Activated CD8-positive, alpha-beta T cell treated with anti-CD3 and anti-CD28 coated beads for 36 hours (primary cell): ENCODE measurements around the gene TAF4. TPM values are rescaled to one million over a fixed set of nuclear protein-coding genes. Genes with fewer than 3 reads are reported as not detected.
A peak's percentile ranks its signal among the peaks of the same experiment; 100 is the strongest.

Source experiments
- ATAC-seq: fragments of 200-7000 bp; cut with Tn5 transposase; one replicate; pipeline ENCODE4 v1.10.0; 2021; ENCODE audit warnings: mild to moderate bottlenecking, moderate library complexity
- CTCF ChIA-PET: fragments of 350-600 bp; sonication (Branson Sonifier 250); formaldehyde crosslinking; loops from one replicate; lab custom pipeline; 2021; ENCODE audit warnings: antibody characterized with exemption; lab: Charles Lee
- POLR2A ChIA-PET: fragments of 350-600 bp; sonication (Branson Sonifier 250); formaldehyde crosslinking; loops from one replicate; lab custom pipeline; 2021; ENCODE audit warnings: antibody characterized with exemption; lab: Charles Lee
- DNase-seq: peaks from one replicate; pipeline ENCODE4 v3.0.0-alpha.2; 2020
- H3K27ac Mint-ChIP-seq: one replicate; pipeline ENCODE4 v1.8.0; 2021; ENCODE audit warnings: mild to moderate bottlenecking, mixed read lengths
- H3K27me3 Mint-ChIP-seq: one replicate; pipeline ENCODE4 v1.8.0; 2021; ENCODE audit warnings: mixed read lengths
- H3K36me3 Mint-ChIP-seq: one replicate; pipeline ENCODE4 v1.8.0; 2021; ENCODE audit warnings: low read depth, mixed read lengths
- H3K4me1 Mint-ChIP-seq: one replicate; pipeline ENCODE4 v1.8.0; 2021; ENCODE audit warnings: low read depth, mixed read lengths
- H3K4me3 Mint-ChIP-seq: one replicate; pipeline ENCODE4 v1.8.0; 2021; ENCODE audit warnings: mild to moderate bottlenecking, moderate library complexity, mixed read lengths
- H3K9me3 Mint-ChIP-seq: one replicate; pipeline ENCODE4 v1.8.0; 2021; ENCODE audit warnings: mixed read lengths
- CTCF ChIP-seq: fragments of 200-600 bp; IDR thresholded peaks from one replicate; pipeline ENCODE4 v1.8.0; 2022; ENCODE audit warnings: antibody characterized with exemption, mild to moderate bottlenecking
- intact Hi-C: fragments of 100-400 bp; cut with micrococcal nuclease; formaldehyde crosslinking; loops from one replicate; pipeline ENCODE4 v1.10.0; 2022
- total RNA-seq, 2 experiments: library from RNA; stranded (reverse); gene quantifications; one replicate each; pipeline ENCODE4 v1.2.3, GENCODE V29; 2021

Gene TAF4
- total RNA-seq, 2 experiments from 2014 or later, result 14.1 to 15.9 TPM

GRCh38 chr20:62066339-62066982 is 780 bp upstream of the TAF4 start:
- intact Hi-C loops, result loop anchor here (5.0 kb wide), 1 partner anchor 56 kb away; the partner anchor contains the start of gene LSM14B
- H3K4me3 Mint-ChIP-seq, result peak overlapping the region; percentile 79
- H3K27ac Mint-ChIP-seq, result peak overlapping the region; percentile 81
- CTCF ChIA-PET, result interaction anchor here (1.0 to 1.6 kb wide), 4 partner anchors 56 to 71 kb away, joined by 3 to 5 read pairs (median 4); partner anchors contain the start of gene LSM14B
- H3K36me3 Mint-ChIP-seq, result peaks cover 5% of the 10 kb centered on the region
- DNase-seq (peak; percentile 57), ATAC-seq (peak; percentile 35)
- POLR2A ChIA-PET, result interaction anchor here (0.7 to 3.2 kb wide), 15 partner anchors 32 to 870 kb away, joined by 3 to 27 read pairs (median 4); partner anchors contain the start of genes LSM14B, PSMA7 and SS18L1
- H3K9me3 Mint-ChIP-seq, result no peaks in the 10 kb centered on the region
- no peak for TF ChIP-seq CTCF
- peaks cover 42% of the 10 kb centered on the region for H3K4me1 Mint-ChIP-seq
- H3K27me3 Mint-ChIP-seq, result no peaks in the 10 kb centered on the region

- peaks cover 54% of the 10 kb centered on the region for H3K4me1 Mint-ChIP-seq
Observed at GRCh38 chr20:62064770-62065673, 659 bp downstream of the TAF4 start.

GRCh38 chr20:62063981-62064769 is 1.5 kb downstream of the TAF4 start:
- Mint-ChIP-seq H3K4me3 (peak overlapping the region; percentile 75), H3K9me3 (no peaks in the 10 kb centered on the region), H3K4me1 (peaks cover 63% of the 10 kb centered on the region), H3K27ac (peak overlapping the region; percentile 75), H3K27me3 (no peaks in the 10 kb centered on the region), H3K36me3 (peaks cover 5% of the 10 kb centered on the region)
- no peak for DNase-seq
- intact Hi-C loops, result no loop called here
- TF ChIP-seq CTCF, result no peak
- CTCF ChIA-PET, result interaction anchor here (1.7 kb wide), 1 partner anchor 53 kb away, joined by 6 read pairs; no protein-coding TSS in a partner anchor
- ATAC-seq, result no peak
- POLR2A ChIA-PET, result interaction anchor here (0.9 kb wide), 1 partner anchor 57 kb away, joined by 3 read pairs; no protein-coding TSS in a partner anchor

More at GRCh38 chr20:62064770-62065673, 659 bp downstream of the TAF4 start:
- DNase-seq (peak; percentile 32), ATAC-seq (peak; percentile 10)
- H3K4me3 Mint-ChIP-seq, result peak overlapping the region; percentile 74
- CTCF ChIA-PET, result interaction anchor here (1.6 kb wide), 1 partner anchor 71 kb away, joined by 3 read pairs; no protein-coding TSS in a partner anchor
- TF ChIP-seq CTCF, result no peak
- H3K36me3 Mint-ChIP-seq, result peaks cover 5% of the 10 kb centered on the region
- POLR2A ChIA-PET, result interaction anchor here (1.0 to 3.2 kb wide), 7 partner anchors 25 to 78 kb away, joined by 3 to 27 read pairs (median 4); partner anchors contain the start of genes LSM14B, PSMA7 and SS18L1
- H3K27ac Mint-ChIP-seq, result no peak overlapping the region
- no peaks in the 10 kb centered on the region for H3K9me3 Mint-ChIP-seq
- intact Hi-C loops, result loop anchor here (5.0 kb wide), 1 partner anchor 57 kb away; the partner anchor contains the start of gene LSM14B
- H3K27me3 Mint-ChIP-seq, result no peaks in the 10 kb centered on the region

- H3K27me3 Mint-ChIP-seq, result no peaks in the 10 kb centered on the region
- intact Hi-C loops, result no loop called here
- peaks cover 66% of the 10 kb centered on the region for H3K4me1 Mint-ChIP-seq
- peak overlapping the region; percentile 75 for H3K4me3 Mint-ChIP-seq
- ATAC-seq (no peak), DNase-seq (no peak)
- H3K36me3 Mint-ChIP-seq, result peaks cover 5% of the 10 kb centered on the region
- H3K27ac Mint-ChIP-seq, result no peak overlapping the region
- no peaks in the 10 kb centered on the region for H3K9me3 Mint-ChIP-seq
- TF ChIP-seq CTCF, result no peak
- ChIA-PET CTCF (interaction anchor here (1.7 kb wide), 1 partner anchor 53 kb away, joined by 6 read pairs; no protein-coding TSS in a partner anchor), POLR2A (interaction anchor here (0.8 to 1.0 kb wide), 3 partner anchors 9 to 58 kb away, joined by 3 to 5 read pairs (median 3); no protein-coding TSS in a partner anchor)
Observed at GRCh38 chr20:62063315-62063980, 2.2 kb downstream of the TAF4 start.
